ENCODE results near the gene OR10A6.

GRCh38 chr11:7882860-7883259 is 48.2 kb downstream of the OR10A6 start:
- no peak for TF ChIP-seq CTCF (IDR thresholded peaks at IDR 0.05; ENCODE audit: low read depth, low read length)
- no peak for TF ChIP-seq EZH2phosphoT487 (IDR thresholded peaks at IDR 0.05; ENCODE audit: low read depth)
